ENCODE results near the gene CDK14.
A peak's percentile ranks its signal among the peaks of the same experiment; 100 is the strongest.

Gene CDK14

GRCh38 chr7:91182819-91183764, 587.0 kb downstream of the CDK14 start:
- no peak for DNase-seq

- DNase-seq = no peak
These were observed 589.6 kb downstream of the CDK14 start for GRCh38 chr7:91185771-91186170.

DNA sequence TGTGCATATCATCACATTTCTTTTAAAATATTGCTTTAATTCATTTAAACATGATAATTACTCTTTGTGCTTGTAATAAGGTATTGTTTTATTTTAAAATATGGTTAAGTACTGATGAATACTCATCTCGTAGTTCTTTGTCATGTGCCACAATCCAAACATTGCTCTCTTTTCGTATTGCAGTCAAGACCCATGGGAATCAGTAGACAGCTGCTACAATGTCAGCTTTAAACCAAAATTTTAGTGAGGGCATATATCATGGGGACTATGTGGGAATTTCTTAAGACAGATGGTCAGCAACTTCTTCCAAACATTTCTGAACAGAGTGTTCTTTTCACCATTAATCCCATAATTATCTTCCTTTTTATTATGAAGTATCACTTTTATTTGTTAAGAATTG, 590.9 kb downstream of the CDK14 start:
- DNase-seq = no peak

GRCh38 chr7:91191771-91192170, 595.6 kb downstream of the CDK14 start:
- DNase-seq = no peak

DNA sequence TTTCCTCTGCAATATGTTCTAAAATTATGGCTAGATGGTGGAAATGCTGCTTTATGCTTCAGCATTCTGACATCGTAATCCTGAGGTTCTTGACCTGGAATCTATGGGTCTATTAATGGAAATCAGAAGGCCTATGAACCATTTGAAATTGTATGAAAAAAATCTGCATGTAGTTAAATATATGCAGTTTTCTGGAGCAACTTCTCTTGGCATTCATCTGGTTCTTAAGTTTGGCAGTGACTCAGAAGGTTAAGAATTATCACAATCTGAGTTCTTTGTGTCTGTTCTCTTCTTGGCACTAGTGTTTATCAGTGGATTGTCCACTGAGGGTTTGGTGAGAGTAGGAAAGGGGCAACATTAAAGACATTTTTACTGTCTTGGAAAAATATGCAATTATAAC, 597.0 kb downstream of the CDK14 start:
- no peak for DNase-seq

DNA sequence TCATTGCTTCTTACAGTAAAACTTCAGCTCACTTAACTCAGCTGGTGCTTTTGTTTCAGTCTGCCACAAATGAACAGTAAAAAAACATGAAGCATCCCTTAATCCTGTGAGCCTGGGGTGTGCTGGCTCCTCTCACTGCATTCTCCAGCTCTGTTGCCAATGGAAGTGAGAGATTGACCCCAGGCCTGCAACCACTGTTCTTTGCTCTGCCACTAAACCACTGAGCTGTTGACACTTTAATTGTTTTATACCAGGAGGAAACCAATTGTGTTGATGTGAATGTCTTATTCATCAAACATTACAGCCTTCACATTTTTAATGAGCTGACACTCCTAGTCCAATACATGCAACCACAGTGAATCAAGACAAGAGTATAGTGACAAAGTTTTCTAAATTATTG, 598.7 kb downstream of the CDK14 start:
- no peak for DNase-seq

DNA sequence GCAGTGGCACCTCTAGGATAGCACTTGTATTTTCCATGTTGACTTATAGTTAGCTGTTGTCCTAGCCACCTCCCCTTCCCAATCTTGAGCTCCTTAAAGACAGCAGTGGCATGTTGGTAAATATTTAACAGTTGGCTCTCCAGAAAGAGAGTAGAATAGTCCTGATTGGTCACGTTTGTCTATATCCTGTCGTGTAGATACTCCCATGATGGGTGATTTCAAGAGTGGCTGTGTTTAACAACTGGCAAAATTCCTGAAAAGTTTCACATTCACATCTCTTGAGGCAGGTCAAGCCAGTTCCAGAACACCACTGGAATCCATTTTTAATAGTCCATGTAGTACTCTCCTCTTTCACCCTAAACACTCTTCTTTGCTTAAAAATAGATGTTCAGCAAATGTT, 599.9 kb downstream of the CDK14 start:
- no peak for DNase-seq

DNA sequence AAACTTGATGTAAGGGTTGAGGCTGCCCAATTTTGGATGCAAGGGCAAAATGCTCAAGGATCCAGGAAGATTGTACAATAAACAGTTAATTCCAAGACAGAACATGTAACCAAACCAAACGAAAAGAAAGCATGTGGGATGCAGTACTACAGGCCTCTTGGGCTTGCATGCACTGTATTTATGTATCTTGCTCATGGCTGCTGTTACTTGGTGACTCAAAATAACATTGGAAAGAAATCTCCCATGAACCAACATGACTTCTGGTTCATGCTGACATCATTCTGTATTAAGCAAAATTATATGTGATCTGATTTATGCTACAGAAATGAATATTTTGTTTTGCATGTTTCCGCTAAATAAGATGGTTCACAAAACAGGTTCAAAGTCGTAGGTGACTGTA, 602.2 kb downstream of the CDK14 start:
- DNase-seq = no peak

GRCh38 chr7:91199601-91200000, 603.5 kb downstream of the CDK14 start:
- DNase-seq = no peak

GRCh38 chr7:91201442-91202113, 605.5 kb downstream of the CDK14 start:
- DNase-seq = no peak

DNA sequence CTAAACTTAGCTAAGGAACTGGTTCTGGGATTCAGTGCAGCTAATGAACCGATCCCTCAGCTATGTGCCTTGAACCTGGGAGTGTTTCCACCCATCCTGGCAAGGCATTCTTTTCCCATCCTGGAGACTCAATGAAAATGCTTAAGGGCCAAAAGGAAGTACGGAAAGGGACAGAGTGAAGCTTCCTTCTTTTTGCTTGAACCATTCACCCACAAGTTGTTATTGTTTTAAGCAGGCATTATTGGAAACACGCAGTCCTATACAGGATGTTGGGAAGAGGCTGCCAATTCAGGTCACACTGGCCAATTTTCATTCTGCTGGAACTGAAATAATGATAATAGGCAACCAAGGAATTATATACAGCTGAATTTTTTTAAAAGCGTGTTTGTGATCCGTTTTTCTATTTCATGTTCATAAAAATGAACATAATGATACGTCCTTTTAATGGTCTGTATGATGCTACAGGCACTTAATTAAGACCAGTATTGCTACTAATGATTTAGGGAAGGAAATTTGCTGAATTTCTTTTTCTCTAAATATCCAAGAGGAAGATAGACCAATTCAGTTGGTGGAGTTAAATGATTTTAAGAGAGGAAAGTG, 610.3 kb downstream of the CDK14 start:
- DNase-seq = no peak

- no peak for DNase-seq
These were observed 616.5 kb downstream of the CDK14 start for GRCh38 chr7:91212582-91212981.

GRCh38 chr7:91226411-91226810, 630.3 kb downstream of the CDK14 start:
- DNase-seq = no peak

GRCh38 chr7:91228327-91228726, 632.2 kb downstream of the CDK14 start:
- DNase-seq = no peak

DNA sequence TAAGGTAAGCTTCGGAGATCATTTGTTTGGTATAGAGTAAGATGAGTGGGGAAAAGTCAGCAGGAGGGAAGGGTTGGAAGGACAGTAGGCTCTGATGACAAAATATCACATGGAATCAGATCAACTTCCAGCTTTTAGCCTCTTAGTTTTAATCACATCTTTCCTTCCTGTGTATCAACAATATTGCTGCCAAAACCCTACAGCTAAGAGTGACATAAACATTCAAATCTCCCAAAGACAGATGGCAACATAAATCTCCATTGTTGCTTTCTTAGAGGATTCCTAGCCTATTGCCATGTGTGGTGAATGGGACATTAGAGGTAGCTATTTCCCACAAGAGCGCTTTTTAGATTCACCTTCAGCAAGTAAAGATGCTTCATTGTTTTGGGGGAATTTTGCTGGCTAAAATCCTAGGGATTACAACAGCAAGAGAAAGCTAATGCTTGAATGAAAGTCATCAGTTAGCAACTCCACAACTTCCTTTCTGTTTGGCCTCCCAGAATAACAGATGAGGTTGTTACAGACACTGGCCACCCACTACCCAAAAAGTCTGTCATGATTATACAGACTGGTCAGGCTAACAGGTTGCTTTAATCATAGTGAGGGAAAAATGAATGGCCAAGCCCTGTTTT, 632.9 kb downstream of the CDK14 start:
- no peak for DNase-seq

DNA sequence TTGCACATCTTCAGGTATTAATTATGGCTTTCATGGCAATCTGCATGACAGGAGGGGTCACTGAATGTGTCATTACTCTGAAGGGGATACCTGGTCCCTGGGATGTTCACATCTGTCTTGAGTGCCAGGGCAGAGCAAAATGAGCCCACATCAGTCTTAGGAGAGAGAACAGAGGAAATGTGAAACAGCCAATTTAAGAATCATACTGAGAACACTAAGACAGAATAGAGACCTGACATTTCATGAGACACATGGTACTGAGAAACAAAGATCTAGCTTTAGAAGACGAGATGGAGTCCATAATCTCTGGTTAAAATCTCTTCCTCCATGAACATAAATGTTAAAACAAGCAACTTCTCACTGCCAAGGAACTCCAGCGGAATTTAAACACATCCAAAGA, 634.0 kb downstream of the CDK14 start:
- no peak for DNase-seq

DNA sequence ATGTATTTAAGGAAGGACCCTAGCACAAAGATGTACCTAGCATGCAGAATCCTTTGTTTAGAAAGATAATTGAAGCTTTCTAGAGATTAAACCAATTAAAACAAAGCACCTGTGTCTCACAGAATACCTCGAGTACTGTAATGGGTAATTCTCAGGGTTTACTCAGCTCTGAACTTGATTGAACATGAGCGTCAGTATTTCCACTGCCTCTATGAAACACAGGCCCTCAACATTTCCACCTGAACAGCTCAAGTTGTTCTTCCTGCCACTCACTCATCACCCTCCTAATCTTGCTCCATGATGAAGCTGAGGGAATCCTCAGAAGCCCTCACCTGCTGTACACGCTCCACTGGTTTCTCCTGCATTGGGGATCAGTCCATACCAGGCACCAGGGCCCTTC, 634.4 kb downstream of the CDK14 start:
- DNase-seq = no peak

DNA sequence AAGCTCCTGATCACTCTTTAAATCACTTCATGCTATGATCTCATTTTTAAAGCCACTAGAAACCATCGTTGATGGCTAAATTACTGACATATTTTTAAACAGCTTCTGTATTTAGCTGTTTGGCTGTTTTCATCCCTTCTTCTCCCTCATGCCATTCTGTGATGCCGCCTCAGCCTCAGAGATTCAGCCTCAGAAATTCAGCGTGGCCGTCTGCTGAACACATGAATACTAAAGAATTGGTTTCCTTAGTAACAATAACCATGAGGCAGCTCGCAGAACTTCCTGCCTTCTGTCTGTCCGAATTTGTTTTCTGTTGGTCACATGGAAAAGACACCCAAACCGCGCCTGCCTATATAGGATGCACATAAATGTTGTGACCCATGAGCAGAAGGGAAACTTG, 637.1 kb downstream of the CDK14 start:
- no peak for DNase-seq

GRCh38 chr7:91235211-91235832, 639.2 kb downstream of the CDK14 start:
- no peak for DNase-seq

DNA sequence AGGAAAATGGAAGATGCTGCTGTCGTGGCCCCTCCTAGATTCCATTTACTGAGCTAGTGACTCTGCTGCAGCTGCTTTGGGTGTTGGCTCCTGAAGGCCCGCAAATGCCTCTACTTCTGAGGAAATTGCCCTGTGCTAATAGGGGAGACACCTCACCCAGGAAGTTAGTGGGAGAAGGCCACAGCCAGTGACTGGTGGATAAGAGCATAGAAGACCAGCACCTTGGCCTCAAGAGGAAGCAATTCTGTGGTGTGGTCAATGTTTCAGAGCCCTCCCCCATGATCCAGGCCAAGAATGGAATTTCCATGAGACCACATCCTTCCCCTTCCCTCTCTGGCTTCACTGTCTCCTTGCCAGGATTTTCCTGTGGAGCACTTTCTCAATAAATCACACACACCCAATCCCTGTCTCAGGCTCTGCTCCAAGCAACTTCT, 643.1 kb downstream of the CDK14 start:
- DNase-seq = peak; percentile 66

- no peak for DNase-seq
These were observed 643.7 kb downstream of the CDK14 start for GRCh38 chr7:91239772-91240171.

- DNase-seq = no peak
These were observed 644.3 kb downstream of the CDK14 start for GRCh38 chr7:91240376-91240941.

All from right forelimb (tissue), 1 donor.